ENCODE results near the gene WSCD1. TPM values are rescaled to one million over a fixed set of nuclear protein-coding genes. Genes with fewer than 3 reads are reported as not detected.

The WSCD1 gene
- total and polyA plus RNA-seq, 2 of the 4 experiments (the other 2 are of a cell fraction): 0.07 TPM; not detected in 1

DNA sequence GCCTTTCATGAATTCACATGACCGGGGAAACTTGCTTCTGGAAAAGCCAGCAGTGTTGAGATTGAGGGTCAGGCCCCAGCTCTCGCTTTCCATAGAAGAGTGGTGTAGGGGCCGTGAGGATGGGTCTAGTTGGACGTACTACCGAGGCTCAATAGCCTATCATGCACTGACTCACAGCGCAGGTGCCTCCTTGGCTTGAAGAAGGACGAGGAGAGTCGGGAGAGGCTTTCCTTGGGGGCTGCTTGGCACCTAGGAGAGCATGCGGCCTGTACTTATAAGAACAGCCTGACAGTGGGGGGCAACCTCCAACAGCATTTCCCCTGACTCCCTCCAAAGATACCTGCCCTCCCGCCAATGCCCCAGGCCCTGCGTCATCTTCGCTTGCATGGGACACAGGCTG is 37.6 kb downstream of the WSCD1 start:
- Histone ChIP-seq H3K4me2 (ENCODE audit: low read depth, low read length) (no peak overlapping the region), H3K27ac (ENCODE audit: insufficient read depth, low read length) (no peak overlapping the region), H3K36me3 (ENCODE audit: control insufficient read depth, insufficient read depth, low read length) (no peaks in the 10 kb centered on the region), H3K4me1 (ENCODE audit: control insufficient read depth, insufficient read depth, low read length) (no peaks in the 10 kb centered on the region), H2BK20ac (ENCODE audit: low read depth, low read length) (no peak overlapping the region), H4K91ac (ENCODE audit: insufficient read depth, low read depth, low read length) (no peak overlapping the region), H3K79me1 (ENCODE audit: low read depth in 1 of 2, low read length in 2 of 2) (no peaks in the 10 kb centered on the region), H3K4ac (ENCODE audit: low read depth, low read length) (no peak overlapping the region), H3K14ac (replicated peaks; ENCODE audit: low read depth, low read length) (no peak overlapping the region), H3K23ac (ENCODE audit: low read depth, low read length) (no peak overlapping the region), H2AK9ac (replicated peaks; ENCODE audit: low read depth, low read length, poor library complexity) (no peak overlapping the region), H2AFZ (replicated peaks; ENCODE audit: low read length, poor library complexity) (no peak overlapping the region), H3K9me3 (ENCODE audit: control insufficient read depth, insufficient read depth, low read length) (peaks cover 31% of the 10 kb centered on the region), H3K56ac (ENCODE audit: extremely low read depth, insufficient read depth, low read length) (no peak overlapping the region), H3K18ac (ENCODE audit: low read depth, low read length) (no peak overlapping the region), H4K5ac (ENCODE audit: low read depth, low read length) (no peak overlapping the region), H3K9ac (ENCODE audit: low read depth, low read length) (no peak overlapping the region), H2BK15ac (ENCODE audit: low read depth, low read length) (no peak overlapping the region), H2AK5ac (ENCODE audit: low read depth, low read length) (no peak overlapping the region), H4K8ac (ENCODE audit: low read depth in 2 of 2, low read length in 2 of 2) (no peak overlapping the region), H3K27me3 (ENCODE audit: control insufficient read depth, insufficient read depth, low read length) (no peaks in the 10 kb centered on the region), H4K20me1 (ENCODE audit: insufficient read depth, low read length) (no peaks in the 10 kb centered on the region), H3K4me3 (ENCODE audit: insufficient read depth, low read depth, low read length) (no peak overlapping the region), H2BK5ac (ENCODE audit: low read depth, low read length, poor library complexity, severe bottlenecking) (no peak overlapping the region), H2BK120ac (ENCODE audit: low read depth, low read length) (no peak overlapping the region), H3K9me1 (ENCODE audit: insufficient read depth, low read length) (no peaks in the 10 kb centered on the region)
- in situ Hi-C loops (cut with MboI; ENCODE audit: low sequenced_read_pairs): no loop called here
- dilution Hi-C loops (cut with HindIII; ENCODE audit: low sequenced_read_pairs, unreplicated experiment): no loop called here
- intact Hi-C loops (cut with micrococcal nuclease): no loop called here
- CTCF ChIA-PET: no interaction called here
- DNase-seq (no peak), ATAC-seq (ENCODE audit: low read depth) (no peak)
- no TSS peak for BruUV-seq (replicated peaks)
- WGBS, 2 experiments (ENCODE audit: extremely low coverage in 2 of 2, insufficient read length in 1 of 2): 83% methylated on average over 1 of the region's 12 CpGs; no CpG with 5 or more reads in 1 of the 2 experiments
- POLR2A ChIA-PET (ENCODE audit: unreplicated experiment): no interaction called here
- TF ChIP-seq SMC3 (IDR thresholded peaks at IDR 0.05; ENCODE audit: low read depth, low read length): no peak
- no peak for TF ChIP-seq CEBPB (IDR thresholded peaks at IDR 0.05; ENCODE audit: low read depth, low read length)
- no peak for TF ChIP-seq FOS (IDR thresholded peaks at IDR 0.05; ENCODE audit: low read depth, low read length)
- TF ChIP-seq RAD21 (IDR thresholded peaks at IDR 0.05; ENCODE audit: low read length): no peak
- TF ChIP-seq, protein P1, sequence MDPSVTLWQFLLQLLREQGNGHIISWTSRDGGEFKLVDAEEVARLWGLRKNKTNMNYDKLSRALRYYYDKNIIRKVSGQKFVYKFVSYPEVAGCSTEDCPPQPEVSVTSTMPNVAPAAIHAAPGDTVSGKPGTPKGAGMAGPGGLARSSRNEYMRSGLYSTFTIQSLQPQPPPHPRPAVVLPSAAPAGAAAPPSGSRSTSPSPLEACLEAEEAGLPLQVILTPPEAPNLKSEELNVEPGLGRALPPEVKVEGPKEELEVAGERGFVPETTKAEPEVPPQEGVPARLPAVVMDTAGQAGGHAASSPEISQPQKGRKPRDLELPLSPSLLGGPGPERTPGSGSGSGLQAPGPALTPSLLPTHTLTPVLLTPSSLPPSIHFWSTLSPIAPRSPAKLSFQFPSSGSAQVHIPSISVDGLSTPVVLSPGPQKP (IDR thresholded peaks at IDR 0.05; ENCODE audit: borderline replicate concordance, low read depth, low read length): no peak

Measured in IMR-90 (cell line).